Dendritic cell treated with granulocyte-macrophage colony-stimulating factor and Interleukin-4, amounts not matched to agents 40 ng/mL and 50 ng/mL, for 4 days (primary cell): ENCODE data around the gene DDI2.
"Not testable (repeated sequence)": the region's sequence is repeated elsewhere in the genome, so short reads cannot be mapped to it uniquely, and the experiment has no call there.

ENCODE experiments used
- H3K27ac Mint-ChIP-seq: one replicate; pipeline ENCODE4 v1.8.0; 2022; ENCODE audit warnings: mild to moderate bottlenecking, mixed read lengths
- H3K27me3 Mint-ChIP-seq: one replicate; pipeline ENCODE4 v1.8.0; 2022; ENCODE audit warnings: mild to moderate bottlenecking, mixed read lengths
- H3K36me3 Mint-ChIP-seq: one replicate; pipeline ENCODE4 v1.8.0; 2022; ENCODE audit warnings: low read depth, mixed read lengths
- H3K4me1 Mint-ChIP-seq: one replicate; pipeline ENCODE4 v1.8.0; 2022; ENCODE audit warnings: low read depth, mixed read lengths
- H3K4me3 Mint-ChIP-seq: one replicate; pipeline ENCODE4 v1.8.0; 2022; ENCODE audit warnings: mild to moderate bottlenecking, moderate library complexity, mixed read lengths
- H3K9me3 Mint-ChIP-seq: one replicate; pipeline ENCODE4 v1.8.0; 2022; ENCODE audit warnings: mixed read lengths
- intact Hi-C: fragments of 100-400 bp; cut with micrococcal nuclease; formaldehyde crosslinking; loops from one replicate; pipeline ENCODE4 v1.15.0; 2022

Gene DDI2

GRCh38 chr1:15592285-15592684, 25.0 kb upstream of the DDI2 start:
- Mint-ChIP-seq H3K4me1 (no peaks in the 10 kb centered on the region), H3K36me3 (no peaks in the 10 kb centered on the region), H3K27me3 (peaks cover 15% of the 10 kb centered on the region), H3K4me3 (no peak overlapping the region), H3K9me3 (peaks cover 7% of the 10 kb centered on the region), H3K27ac (no peak overlapping the region)
- intact Hi-C loops: no loop called here

- Mint-ChIP-seq H3K4me1 (no peaks in the 10 kb centered on the region), H3K27me3 (peaks cover 19% of the 10 kb centered on the region), H3K4me3 (no peak overlapping the region), H3K36me3 (no peaks in the 10 kb centered on the region), H3K9me3 (no peaks in the 10 kb centered on the region), H3K27ac (no peak overlapping the region)
- intact Hi-C loops: loop anchor here (2.0 kb wide), 1 partner anchor 145 kb away; no protein-coding TSS in a partner anchor
Measured at GRCh38 chr1:15595809-15596617, 21.2 kb upstream of the DDI2 start.

GRCh38 chr1:15598436-15598835, 18.8 kb upstream of the DDI2 start:
- no peaks in the 10 kb centered on the region for H3K9me3 Mint-ChIP-seq
- no peak overlapping the region for H3K27ac Mint-ChIP-seq
- H3K27me3 Mint-ChIP-seq: peaks cover 19% of the 10 kb centered on the region
- H3K36me3 Mint-ChIP-seq: no peaks in the 10 kb centered on the region
- peaks cover 7% of the 10 kb centered on the region for H3K4me1 Mint-ChIP-seq
- intact Hi-C loops: no loop called here
- no peak overlapping the region for H3K4me3 Mint-ChIP-seq

DNA sequence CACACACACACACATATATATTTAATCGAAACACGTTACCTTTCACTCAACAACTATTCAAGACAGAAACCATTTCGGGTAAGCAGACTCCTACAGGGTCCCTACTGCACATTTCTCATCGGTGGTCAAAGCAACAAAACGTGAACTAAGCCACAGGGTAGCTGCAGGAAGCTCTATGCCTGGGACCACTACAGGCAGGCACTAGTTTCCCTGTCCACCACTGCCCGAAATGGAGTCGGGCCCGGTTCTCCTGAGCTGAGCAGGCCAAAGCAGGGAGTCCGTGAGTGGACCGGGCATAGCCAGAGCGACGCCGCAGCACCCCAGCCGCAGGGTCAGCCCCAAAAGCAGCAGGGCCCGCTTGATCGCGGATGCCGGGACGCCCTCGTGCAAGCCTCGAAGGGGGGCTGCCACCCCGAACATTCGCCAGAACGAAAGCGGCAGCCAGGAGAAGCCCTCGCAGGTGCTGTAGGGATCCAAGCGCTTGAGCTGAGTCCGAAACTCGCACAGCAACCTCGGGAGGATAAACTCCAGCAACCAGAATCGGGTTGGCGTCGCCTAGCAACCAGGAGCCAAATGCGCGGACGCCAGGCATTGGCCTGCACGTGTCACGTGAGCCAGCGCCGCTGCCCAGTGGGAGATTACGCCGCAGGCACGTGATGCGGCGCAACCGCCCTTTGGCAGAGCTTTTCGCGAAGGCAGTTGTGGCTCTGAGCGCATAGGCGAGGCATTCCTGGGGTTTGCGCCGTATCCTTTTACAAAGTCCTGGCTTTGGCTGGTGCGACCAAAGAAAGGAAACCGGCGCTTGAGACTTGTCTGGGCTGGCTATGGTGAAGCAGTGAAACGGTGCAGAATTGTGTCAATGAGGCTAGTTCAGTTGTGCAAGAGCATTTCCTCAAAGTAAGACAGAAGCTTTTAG, 13.9 kb upstream of the DDI2 start:
- Mint-ChIP-seq H3K4me1 (peaks cover 16% of the 10 kb centered on the region), H3K27ac (peak overlapping the region; percentile 87), H3K27me3 (no peaks in the 10 kb centered on the region), H3K36me3 (no peaks in the 10 kb centered on the region), H3K4me3 (peak overlapping the region; percentile 82), H3K9me3 (no peaks in the 10 kb centered on the region)
- intact Hi-C loops: loop anchor here (1.0 kb wide), 1 partner anchor 15 kb away; no protein-coding TSS in a partner anchor

GRCh38 chr1:15603966-15604282, 13.3 kb upstream of the DDI2 start:
- not testable (repeated sequence) for H3K36me3 Mint-ChIP-seq, H3K9me3 Mint-ChIP-seq, H3K27me3 Mint-ChIP-seq
- peak overlapping the region; percentile 87 for H3K27ac Mint-ChIP-seq
- peak overlapping the region; percentile 82 for H3K4me3 Mint-ChIP-seq
- intact Hi-C loops: loop anchor here (1.0 kb wide), 1 partner anchor 14 kb away; no protein-coding TSS in a partner anchor
- peaks cover 16% of the 10 kb centered on the region for H3K4me1 Mint-ChIP-seq

- H3K9me3 Mint-ChIP-seq, intact Hi-C loops, H3K36me3 Mint-ChIP-seq, H3K27me3 Mint-ChIP-seq, H3K4me3 Mint-ChIP-seq: not testable (repeated sequence)
- peaks cover 16% of the 10 kb centered on the region for H3K4me1 Mint-ChIP-seq
- peak overlapping the region; percentile 87 for H3K27ac Mint-ChIP-seq
Measured at GRCh38 chr1:15604400-15604799, 12.9 kb upstream of the DDI2 start.

DNA sequence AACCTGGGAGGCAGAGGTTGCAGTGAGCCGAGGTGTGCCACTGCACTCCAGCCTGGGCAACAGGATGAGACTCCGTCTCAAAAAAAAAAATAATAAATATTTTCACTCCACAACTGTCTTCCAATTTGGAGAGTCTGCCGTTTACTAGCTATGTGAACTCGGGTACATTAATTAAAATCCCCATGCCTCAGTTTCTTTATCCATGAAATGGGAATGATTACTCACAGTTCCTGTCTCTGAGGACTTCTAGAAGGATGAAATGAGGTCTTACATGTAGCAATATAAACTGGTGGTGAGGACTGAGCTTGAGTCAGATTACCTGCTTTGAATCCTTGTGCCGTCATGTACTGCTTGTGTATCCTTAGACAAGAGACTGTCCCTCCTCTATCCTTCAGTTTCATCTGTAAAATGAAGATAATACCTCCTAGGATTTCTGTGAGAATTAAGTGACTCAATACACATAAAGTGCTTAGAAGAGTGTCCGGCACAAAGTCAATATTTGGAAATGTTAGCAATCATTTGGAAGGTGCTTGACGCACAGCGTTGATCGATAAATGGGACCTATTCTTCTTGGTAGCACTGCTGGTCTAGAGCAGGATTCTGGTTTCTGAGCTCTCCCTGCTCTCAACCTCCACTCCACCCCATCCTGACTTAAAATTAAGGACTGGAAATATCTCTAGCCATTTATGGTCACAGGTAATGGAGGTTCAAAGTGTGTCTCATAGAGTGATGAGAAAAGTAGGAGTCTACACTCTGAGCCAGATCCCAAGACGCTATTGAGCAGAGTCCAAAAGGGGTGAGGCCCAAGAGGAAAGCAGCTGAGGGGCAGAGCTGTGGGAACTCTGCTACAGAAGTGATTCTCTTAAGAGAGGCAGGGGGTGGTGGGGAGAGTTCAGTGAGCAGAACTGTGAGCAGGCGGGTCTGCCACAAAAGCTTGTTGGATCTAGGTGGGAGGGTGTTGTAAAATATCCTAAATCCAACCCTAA, 11.6 kb upstream of the DDI2 start:
- H3K4me1 Mint-ChIP-seq: peaks cover 16% of the 10 kb centered on the region
- no peaks in the 10 kb centered on the region for H3K36me3 Mint-ChIP-seq
- intact Hi-C loops: no loop called here
- no peaks in the 10 kb centered on the region for H3K27me3 Mint-ChIP-seq
- H3K9me3 Mint-ChIP-seq: no peaks in the 10 kb centered on the region
- H3K4me3 Mint-ChIP-seq: no peak overlapping the region
- no peak overlapping the region for H3K27ac Mint-ChIP-seq

GRCh38 chr1:15609631-15610030, 7.6 kb upstream of the DDI2 start:
- Mint-ChIP-seq H3K27me3 (peaks cover 3% of the 10 kb centered on the region), H3K4me1 (no peaks in the 10 kb centered on the region), H3K27ac (no peak overlapping the region), H3K36me3 (no peaks in the 10 kb centered on the region), H3K9me3 (no peaks in the 10 kb centered on the region), H3K4me3 (no peak overlapping the region)
- intact Hi-C loops: no loop called here

GRCh38 chr1:15610167-15610566, 7.1 kb upstream of the DDI2 start:
- Mint-ChIP-seq H3K4me1 (no peaks in the 10 kb centered on the region), H3K9me3 (no peaks in the 10 kb centered on the region), H3K27ac (no peak overlapping the region), H3K27me3 (peaks cover 3% of the 10 kb centered on the region), H3K36me3 (no peaks in the 10 kb centered on the region), H3K4me3 (no peak overlapping the region)
- intact Hi-C loops: no loop called here

GRCh38 chr1:15616373-15617172, 685 bp upstream of the DDI2 start:
- peaks cover 3% of the 10 kb centered on the region for H3K27me3 Mint-ChIP-seq
- intact Hi-C loops: loop anchor here (5.0 kb wide), 2 partner anchors 66 to 89 kb away; partner anchors contain the start of genes DNAJC16 and PLEKHM2

DNA sequence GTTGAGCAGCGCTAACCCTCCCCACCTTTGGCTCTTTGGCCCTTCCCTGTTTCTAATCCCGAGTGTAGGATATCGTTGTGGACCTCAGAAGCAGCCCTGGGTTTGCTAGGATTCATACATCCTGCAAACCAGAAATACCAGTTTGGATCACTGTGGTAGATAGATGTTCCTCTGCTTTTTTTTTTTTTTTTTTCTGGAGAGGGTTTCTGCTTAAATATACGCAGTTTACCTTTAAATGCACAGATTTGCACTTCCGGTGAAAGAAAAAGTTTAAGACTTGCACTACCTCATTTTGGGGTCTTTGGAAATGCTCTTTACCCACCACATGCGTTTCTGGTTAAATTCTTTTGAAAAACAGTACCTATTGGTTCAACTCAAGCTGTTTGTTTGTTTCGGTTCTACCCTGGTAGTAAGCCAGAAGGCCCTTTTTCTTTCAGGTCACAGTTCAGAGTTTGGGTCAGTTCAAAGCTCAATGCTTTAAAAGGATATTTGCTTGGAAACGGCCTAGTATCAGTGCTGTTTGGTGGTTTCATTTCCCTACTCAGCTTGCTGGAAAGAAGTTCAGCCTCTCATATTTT, 908 bp downstream of the DDI2 start:
- Mint-ChIP-seq H3K9me3 (no peaks in the 10 kb centered on the region), H3K4me3 (peak overlapping the region; percentile 73), H3K4me1 (peaks cover 58% of the 10 kb centered on the region), H3K27me3 (no peaks in the 10 kb centered on the region), H3K36me3 (peaks cover 19% of the 10 kb centered on the region), H3K27ac (peak overlapping the region; percentile 95)
- intact Hi-C loops: loop anchor here (1.0 to 5.0 kb wide), 3 partner anchors 15 to 91 kb away; partner anchors contain the start of genes DNAJC16 and PLEKHM2

More at GRCh38 chr1:15616373-15617172, 685 bp upstream of the DDI2 start:
- Mint-ChIP-seq H3K9me3 (no peaks in the 10 kb centered on the region), H3K36me3 (peaks cover 10% of the 10 kb centered on the region), H3K4me1 (peaks cover 43% of the 10 kb centered on the region), H3K27ac (peak overlapping the region; percentile 95), H3K4me3 (peak overlapping the region; percentile 73)
